Stimulated activated CD4-positive, alpha-beta T cell treated with anti-CD3 and anti-CD28 coated beads, Interleukin-1b, Interleukin-23, amount 100 ng/mL, for 1 hour (primary cell): ENCODE results near the gene PFKFB4.
"Not testable (repeated sequence)": the region's sequence is repeated elsewhere in the genome, so short reads cannot be mapped to it uniquely, and the experiment has no call there.

Experiments
- DNase-seq, 2 donors: peaks; one replicate each; pipeline ENCODE4 v3.0.0-alpha.2; 2020; ENCODE audit warnings: low read depth in 2 of 2

The PFKFB4 gene

DNA sequence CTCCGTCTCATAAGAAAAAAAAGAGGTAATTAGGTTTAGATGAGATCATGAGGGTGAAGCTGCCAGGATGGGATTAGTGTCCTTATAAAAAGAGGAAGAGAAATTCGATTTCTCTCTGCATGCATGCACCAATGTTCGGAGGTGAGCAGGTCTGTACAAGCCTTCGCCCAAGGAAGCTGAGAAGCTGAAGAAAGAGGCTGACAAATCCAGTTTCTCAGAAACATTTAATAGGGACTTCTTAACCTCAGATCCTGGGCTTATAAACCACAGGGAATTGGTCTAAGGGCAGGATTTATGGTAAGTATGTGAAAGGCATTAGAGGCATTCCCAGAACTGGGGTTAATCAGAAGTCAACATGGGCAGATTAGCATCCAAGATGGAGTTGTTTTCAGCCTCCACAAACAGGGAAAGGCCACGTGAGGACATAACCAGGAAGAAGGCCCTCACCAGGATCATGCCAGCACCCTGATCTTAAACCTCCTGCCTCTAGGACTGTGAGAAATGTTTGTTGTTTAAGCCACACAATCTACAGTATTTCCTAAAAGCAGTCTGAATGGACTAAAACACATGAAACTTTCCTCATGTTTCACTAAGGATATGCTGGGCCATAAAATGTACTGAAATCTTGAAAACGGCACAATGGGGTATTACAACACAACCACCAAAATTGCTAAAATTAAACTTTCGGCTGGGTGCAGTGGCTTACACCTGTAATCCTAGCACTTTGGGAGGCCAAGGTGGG lies 64.0 kb downstream of the PFKFB4 start:
- no peak for DNase-seq

- no peak for DNase-seq
Measured at GRCh38 chr3:48486952-48487351, 69.7 kb downstream of the PFKFB4 start.

GRCh38 chr3:48482822-48483221 lies 73.8 kb downstream of the PFKFB4 start:
- not testable (repeated sequence) for DNase-seq

DNA sequence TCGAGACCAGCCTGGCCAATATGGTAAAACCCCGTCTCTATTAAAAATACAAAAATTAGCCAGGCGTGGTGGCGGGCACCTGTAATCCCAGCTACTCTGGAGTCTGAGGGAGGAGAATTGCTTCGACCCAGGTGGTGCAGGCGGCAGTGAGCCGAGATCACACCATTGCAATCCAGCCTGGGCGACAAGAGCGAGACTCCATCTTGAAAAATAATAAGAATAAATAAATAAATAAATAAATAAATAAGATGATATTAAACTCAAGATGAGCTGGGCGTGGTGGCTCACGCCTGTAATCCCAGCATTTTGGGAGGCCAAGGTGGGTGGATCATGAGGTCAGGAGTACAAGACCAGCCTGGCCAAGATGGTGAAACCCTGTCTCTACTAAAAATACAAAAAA lies 75.7 kb downstream of the PFKFB4 start:
- DNase-seq, result not testable (repeated sequence)

DNA sequence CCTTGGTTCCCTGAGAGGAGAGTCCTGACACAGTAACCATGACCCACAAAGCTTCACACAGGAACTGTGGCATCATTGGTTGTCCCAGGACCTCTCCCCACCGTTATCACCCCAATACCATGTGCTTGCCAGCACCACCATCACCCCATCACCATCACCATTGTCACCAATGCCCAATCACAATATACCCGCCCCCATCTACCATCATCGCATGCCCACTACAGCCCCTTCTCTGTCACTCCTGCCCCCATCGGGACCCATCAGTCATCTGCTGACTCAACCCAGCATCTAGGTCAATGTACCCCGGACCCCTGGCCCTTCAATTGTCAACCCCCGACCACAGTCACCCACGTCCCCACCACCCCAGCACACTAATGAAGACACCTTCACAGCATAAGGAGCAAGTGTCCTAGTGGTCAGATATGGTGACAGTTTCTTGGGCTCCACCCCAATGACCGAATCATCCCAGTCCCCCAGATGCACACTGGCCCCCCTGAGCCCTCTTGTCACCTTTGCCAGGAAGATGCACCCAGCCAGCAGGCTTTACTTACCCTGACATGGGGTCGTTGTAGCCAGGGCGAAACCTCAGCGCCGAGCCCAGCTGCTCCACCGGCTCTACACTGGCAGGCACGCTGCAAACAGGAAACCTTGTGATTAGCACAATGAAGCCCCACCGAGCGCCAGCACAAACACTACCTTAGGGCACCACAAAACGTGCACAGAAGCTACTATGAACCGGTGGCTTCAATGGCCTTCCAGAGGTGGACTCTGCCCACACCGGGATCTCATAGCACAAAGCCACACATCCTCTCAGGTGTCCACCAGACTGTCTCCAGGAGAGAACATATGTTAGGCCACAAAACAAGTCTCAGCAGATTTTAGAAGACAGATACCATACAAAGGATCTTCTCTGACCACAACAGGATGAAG lies 77.7 kb downstream of the PFKFB4 start:
- no peak for DNase-seq

GRCh38 chr3:48477959-48478520 lies 78.6 kb downstream of the PFKFB4 start:
- DNase-seq, result no peak

DNA sequence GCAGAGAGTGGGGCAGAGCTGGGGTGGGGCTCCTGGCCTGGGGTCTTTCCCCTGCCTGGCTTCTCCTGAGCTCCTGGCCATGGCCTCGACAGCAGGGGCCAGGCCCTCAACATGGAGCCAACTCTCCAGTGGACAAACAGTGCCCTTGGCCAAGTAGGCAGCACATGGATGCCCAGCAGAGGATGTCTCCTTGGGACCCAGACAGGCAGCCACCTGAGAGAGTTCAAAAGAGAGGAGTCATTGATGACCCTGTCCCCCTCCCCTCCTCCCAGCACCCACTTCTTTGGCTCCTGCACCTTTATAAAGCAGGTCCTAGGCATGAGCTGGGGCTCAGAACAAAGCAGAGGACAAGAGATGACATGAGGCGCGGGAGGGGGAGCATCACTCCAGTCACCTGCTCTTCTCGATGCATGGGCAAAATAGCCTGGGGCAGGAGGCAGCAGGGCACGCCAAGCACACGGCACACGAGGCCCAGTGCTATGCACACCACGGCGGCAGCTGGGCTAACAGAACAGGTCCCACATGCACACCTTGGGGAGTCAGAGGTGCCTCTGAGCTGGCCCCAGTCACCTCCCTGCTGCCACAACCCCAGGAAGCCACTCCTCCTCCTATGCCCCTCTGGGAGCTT lies 80.1 kb downstream of the PFKFB4 start:
- no peak for DNase-seq

- DNase-seq, result no peak
Measured at GRCh38 chr3:48475188-48475587, 81.4 kb downstream of the PFKFB4 start.

- no peak for DNase-seq
Measured at GRCh38 chr3:48474619-48475018, 82.0 kb downstream of the PFKFB4 start.

GRCh38 chr3:48474031-48474430 lies 82.6 kb downstream of the PFKFB4 start:
- not testable (repeated sequence) for DNase-seq

GRCh38 chr3:48473617-48473952 lies 83.0 kb downstream of the PFKFB4 start:
- DNase-seq, result no peak

DNA sequence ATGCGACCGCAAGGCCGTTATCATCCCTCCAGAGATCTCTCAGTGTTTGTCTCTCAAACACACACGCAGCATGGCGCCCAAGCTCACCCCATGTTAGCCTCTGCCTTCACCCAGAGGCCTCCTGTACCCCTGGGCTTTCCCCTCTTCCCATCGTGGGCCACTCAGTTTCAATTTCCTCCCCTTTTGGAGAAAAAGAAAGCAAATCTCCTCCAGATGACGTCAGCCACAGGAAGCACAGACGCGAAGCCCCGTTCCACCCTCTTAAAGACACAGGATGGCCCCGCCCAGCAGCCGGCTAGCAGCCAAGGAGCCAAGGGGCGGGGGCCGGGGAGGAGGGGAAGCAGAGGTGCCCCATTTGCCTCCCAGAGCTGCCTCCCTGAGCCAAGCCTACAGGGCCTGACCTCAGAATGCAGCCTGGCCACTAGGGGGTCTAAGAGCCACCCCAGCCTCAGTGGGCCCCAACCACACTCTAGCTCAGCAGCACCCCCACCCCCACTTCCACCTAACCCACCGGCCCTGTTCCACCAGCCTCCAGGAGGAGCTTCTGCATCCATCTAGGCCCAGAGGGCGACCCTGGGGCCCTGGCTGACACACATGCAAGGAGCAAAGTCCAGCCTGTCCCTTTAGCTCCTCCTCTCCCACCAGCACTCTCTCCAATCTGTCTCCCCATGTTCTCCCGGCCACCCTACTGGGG lies 83.5 kb downstream of the PFKFB4 start:
- peak; percentile 79 to 83 for DNase-seq

DNA sequence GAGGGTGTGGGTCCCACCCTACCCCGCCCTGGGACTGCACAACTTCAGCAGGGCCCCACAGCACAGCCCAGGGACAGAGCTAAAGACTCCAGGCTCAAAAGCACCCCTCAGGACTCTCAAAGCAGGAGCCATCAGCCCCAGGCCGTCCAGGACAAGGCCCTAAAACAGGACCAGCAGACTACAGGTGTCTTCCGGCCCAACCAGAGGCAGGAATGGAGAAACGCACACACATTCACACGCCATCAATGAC lies 84.0 kb downstream of the PFKFB4 start:
- DNase-seq, result no peak

DNA sequence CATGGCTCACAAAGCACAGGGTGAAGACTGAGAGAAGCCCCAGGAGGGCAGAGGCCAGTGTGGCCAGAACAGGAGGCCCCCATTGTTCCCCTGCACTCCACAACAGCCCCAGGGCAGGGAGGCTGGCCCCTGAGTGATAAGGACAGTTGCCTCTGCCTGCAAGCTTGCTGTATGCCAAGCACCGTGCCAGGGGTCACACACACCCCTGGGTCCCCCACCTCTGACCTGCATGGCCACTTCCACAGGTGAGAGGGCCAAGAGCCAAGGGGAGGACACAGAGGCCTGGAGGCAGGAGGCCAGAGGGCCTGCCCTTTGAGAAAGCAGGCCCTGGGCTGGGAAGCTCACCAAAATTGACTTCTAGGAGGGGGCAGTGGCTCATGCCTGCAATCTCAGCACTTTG lies 86.3 kb downstream of the PFKFB4 start:
- DNase-seq, result no peak

- no peak for DNase-seq
Measured at GRCh38 chr3:48469046-48469915, 87.3 kb downstream of the PFKFB4 start.

DNA sequence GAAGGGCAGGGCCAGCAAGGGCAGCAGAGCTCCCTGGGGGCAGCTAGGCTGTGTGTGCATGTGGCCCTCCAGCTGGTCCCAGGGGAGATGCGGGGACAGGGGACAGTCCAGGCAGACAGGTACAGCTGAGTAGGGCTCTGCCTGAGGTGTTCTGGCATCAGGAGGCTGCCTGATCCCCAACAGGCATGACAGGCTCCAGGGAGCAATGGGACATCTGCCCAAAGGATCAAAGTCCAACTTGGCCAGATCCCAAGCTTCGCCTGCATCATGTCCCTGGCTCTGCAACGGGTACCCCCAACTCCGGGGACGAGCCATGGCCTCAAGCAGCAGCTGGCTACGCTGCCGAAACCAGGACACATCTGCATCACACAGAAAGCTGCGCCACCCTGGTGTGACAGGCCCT lies 88.3 kb downstream of the PFKFB4 start:
- DNase-seq, result no peak
